ENCODE data around the gene WDPCP. TPM values are rescaled to one million over a fixed set of nuclear protein-coding genes. Genes with fewer than 3 reads are reported as not detected.

WDPCP gene
- total and polyA plus RNA-seq, 2 experiments from 2014 or later = 8.8 to 20.4 TPM

DNA sequence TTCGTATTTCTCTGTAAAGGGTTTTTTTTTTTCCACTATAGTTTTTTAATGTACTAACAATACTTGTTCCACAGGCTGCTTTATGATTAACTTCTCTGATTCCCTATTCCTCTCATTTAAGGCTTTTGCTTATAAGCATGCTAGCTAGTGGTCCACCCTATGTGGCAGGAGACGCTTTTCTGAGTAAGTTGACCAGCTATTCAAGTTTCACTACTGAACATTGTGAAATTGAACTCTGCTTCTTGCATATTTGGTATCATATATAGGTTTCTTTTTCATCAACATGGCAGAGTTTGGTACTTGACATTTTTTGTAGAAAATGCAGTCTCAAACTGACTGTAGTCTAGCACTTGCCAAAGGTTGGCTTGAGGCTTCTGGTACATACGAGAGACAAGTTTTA lies 463.4 kb downstream of the WDPCP start (continued):
- TF ChIP-seq, protein P1, sequence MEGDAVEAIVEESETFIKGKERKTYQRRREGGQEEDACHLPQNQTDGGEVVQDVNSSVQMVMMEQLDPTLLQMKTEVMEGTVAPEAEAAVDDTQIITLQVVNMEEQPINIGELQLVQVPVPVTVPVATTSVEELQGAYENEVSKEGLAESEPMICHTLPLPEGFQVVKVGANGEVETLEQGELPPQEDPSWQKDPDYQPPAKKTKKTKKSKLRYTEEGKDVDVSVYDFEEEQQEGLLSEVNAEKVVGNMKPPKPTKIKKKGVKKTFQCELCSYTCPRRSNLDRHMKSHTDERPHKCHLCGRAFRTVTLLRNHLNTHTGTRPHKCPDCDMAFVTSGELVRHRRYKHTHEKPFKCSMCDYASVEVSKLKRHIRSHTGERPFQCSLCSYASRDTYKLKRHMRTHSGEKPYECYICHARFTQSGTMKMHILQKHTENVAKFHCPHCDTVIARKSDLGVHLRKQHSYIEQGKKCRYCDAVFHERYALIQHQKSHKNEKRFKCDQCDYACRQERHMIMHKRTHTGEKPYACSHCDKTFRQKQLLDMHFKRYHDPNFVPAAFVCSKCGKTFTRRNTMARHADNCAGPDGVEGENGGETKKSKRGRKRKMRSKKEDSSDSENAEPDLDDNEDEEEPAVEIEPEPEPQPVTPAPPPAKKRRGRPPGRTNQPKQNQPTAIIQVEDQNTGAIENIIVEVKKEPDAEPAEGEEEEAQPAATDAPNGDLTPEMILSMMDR (conservative IDR thresholded peaks at IDR 0.05; ENCODE audit: low read depth in 2 of 2) = no peak
- TF ChIP-seq CREB1 (CRISPR knock-in tag; IDR thresholded peaks at IDR 0.05; ENCODE audit: low read depth) (no peak), ZNF331 (CRISPR knock-in tag; IDR thresholded peaks at IDR 0.05; ENCODE audit: low read depth) (no peak)

DNA sequence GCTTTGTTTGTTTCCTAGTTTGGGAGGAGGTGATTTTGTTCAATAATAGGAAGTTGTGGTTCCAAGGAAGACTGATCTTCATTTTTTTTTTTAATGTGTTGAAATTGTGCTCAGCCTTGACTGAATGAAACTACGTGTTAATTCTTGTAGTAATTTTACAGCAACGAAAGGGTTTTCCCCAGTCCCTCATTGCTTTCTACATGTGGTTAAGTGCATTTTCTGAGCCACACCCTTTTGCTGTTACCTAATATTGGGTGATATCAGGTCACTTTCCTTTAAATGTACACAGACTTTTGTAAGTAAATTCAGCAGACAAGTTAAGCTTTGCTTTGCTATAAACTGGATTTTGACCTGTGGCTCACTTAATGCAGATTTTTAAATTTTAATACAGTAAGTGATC lies 464.1 kb downstream of the WDPCP start:
- peaks cover 18% of the 10 kb centered on the region; the same call in 2 of the 3 replicates for H3K36me3 Mint-ChIP-seq (ENCODE audit: low read depth)
- H3K9me2 ChIP-seq (ENCODE audit: insufficient read depth) = no peaks in the 10 kb centered on the region
- H3K27ac ChIP-seq (ENCODE audit: low read depth) = no peak overlapping the region
- H4K20me1 ChIP-seq (replicated peaks; ENCODE audit: insufficient read depth) = no peaks in the 10 kb centered on the region
- no peaks in the 10 kb centered on the region for H3K79me2 ChIP-seq (replicated peaks; ENCODE audit: insufficient read depth)
- H3K4me1 Mint-ChIP-seq = peaks cover 11% of the 10 kb centered on the region
- no peaks in the 10 kb centered on the region for H3F3A ChIP-seq (replicated peaks; ENCODE audit: low read depth)
- no peaks in the 10 kb centered on the region for H3K27me3 ChIP-seq (ENCODE audit: insufficient read depth)
- no peak overlapping the region for H2AFZ ChIP-seq
- DNase-seq (ENCODE audit: low spot score) (no peak), ATAC-seq (no peak)
- H3K4me2 ChIP-seq = no peak overlapping the region
- H3K36me3 ChIP-seq (ENCODE audit: insufficient read depth) = no peaks in the 10 kb centered on the region
- H3K4me1 ChIP-seq (ENCODE audit: insufficient read depth) = no peaks in the 10 kb centered on the region
- peaks cover 5% of the 10 kb centered on the region for H3K27me3 Mint-ChIP-seq (ENCODE audit: insufficient read depth, low read depth, poor library complexity)
- H3K4me3 Mint-ChIP-seq = no peak overlapping the region
- H3K4me3 ChIP-seq = no peak overlapping the region
- no peak overlapping the region for H3K27ac Mint-ChIP-seq
- no peaks in the 10 kb centered on the region for H3K9me3 Mint-ChIP-seq
- TF ChIP-seq CREB1 (CRISPR knock-in tag; IDR thresholded peaks at IDR 0.05; ENCODE audit: low read depth) (no peak), EZH2phosphoT487 (IDR thresholded peaks at IDR 0.05; ENCODE audit: unreplicated experiment) (no peak), REST (IDR thresholded peaks at IDR 0.05; ENCODE audit: unreplicated experiment) (no peak), ETS1 (IDR thresholded peaks at IDR 0.05) (no peak), STAT1 (IDR thresholded peaks at IDR 0.05; ENCODE audit: unreplicated experiment) (no peak), JUNB (IDR thresholded peaks at IDR 0.05; ENCODE audit: unreplicated experiment) (no peak), ZNF114 (CRISPR knock-in tag; IDR thresholded peaks at IDR 0.05) (no peak), NANOG (IDR thresholded peaks at IDR 0.05; ENCODE audit: borderline replicate concordance) (no peak), ZNF331 (CRISPR knock-in tag; IDR thresholded peaks at IDR 0.05; ENCODE audit: low read depth) (no peak), EZH2 (IDR thresholded peaks at IDR 0.05; ENCODE audit: low read depth, unreplicated experiment) (no peak)
- TF ChIP-seq, protein P1 (conservative IDR thresholded peaks at IDR 0.05; ENCODE audit: low read depth in 2 of 2) = no peak
